B cell (primary cell): ENCODE data around the gene VASN.

Experiments used
- EZH2 ChIP-seq: IDR thresholded peaks from 2 replicates; pipeline ENCODE4 v1.6.1; 2012; ENCODE audit warnings: borderline replicate concordance, low read depth, mild to moderate bottlenecking, moderate library complexity, low read length; ENCODE audit not compliant: insufficient read depth, poor library complexity, severe bottlenecking
- TF ChIP-seq, protein P1 (sequence below): fragments of 200-600 bp; IDR thresholded peaks from one replicate; pipeline ENCODE4 v1.8.0; 2022; ENCODE audit warnings: antibody characterized with exemption, mild to moderate bottlenecking

DNA sequence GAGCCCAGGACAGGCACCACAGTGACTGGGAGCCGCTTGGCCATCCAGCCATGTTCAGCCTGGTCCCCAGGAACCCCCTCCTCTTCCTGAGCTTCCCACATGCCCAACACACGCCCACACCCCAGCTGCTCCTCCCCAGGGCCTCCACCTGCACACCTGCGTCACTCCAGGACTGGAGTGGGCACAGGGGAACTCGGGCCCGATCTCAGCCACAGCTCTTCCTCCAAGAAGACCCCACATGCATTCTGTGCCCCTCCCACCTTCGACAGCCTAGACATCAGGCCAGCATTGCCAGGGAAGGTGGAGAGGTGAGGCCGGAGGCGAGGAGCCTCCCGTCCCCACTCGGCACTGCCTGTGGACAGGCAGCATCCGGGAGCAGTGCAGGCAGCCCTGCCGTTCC, 6.0 kb upstream of the VASN start:
- TF ChIP-seq, protein P1, sequence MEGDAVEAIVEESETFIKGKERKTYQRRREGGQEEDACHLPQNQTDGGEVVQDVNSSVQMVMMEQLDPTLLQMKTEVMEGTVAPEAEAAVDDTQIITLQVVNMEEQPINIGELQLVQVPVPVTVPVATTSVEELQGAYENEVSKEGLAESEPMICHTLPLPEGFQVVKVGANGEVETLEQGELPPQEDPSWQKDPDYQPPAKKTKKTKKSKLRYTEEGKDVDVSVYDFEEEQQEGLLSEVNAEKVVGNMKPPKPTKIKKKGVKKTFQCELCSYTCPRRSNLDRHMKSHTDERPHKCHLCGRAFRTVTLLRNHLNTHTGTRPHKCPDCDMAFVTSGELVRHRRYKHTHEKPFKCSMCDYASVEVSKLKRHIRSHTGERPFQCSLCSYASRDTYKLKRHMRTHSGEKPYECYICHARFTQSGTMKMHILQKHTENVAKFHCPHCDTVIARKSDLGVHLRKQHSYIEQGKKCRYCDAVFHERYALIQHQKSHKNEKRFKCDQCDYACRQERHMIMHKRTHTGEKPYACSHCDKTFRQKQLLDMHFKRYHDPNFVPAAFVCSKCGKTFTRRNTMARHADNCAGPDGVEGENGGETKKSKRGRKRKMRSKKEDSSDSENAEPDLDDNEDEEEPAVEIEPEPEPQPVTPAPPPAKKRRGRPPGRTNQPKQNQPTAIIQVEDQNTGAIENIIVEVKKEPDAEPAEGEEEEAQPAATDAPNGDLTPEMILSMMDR, result no peak
- no peak for TF ChIP-seq EZH2
